Stimulated activated CD8-positive, alpha-beta memory T cell treated with anti-CD3 and anti-CD28 coated beads, Interleukin-4, amount 100 ng/mL, for 4 hours (primary cell): ENCODE results near the gene TEX14.
"Not testable (repeated sequence)": the region's sequence is repeated elsewhere in the genome, so short reads cannot be mapped to it uniquely, and the experiment has no call there.

Experiments used
- DNase-seq, 2 donors: peaks; one replicate each; pipeline ENCODE4 v3.0.0-alpha.2; 2020; ENCODE audit warnings: low read depth in 2 of 2, low spot score in 1 of 2

TEX14 gene

DNA sequence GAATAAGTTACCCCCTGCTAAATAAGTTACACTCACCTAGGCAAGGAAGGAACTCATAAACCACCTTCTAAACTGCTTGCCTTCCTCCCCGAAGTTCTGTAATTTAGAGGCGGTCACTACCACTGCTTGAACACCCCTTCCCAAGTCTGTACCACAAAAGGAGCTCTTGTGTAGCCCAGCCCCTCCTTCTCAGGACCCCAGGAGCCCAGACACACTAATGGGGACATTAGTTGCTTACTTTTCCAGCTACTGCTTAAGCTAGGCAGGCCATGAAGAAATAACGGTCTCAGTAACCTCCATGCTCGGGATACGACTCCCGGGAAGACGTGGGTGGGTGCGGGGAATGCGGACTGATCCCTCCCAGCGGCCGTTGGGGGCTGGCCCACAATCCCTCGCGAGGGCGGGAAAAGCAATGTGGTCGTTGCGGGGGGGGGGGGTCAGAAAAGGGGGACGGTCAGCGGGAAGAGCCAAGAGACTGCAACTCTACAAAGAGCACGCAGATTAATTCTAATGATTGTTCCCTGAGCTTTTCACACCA is at the start of gene TEX14:
TEX14 (minus strand) TSS at position 345 of the 538 bp plus-strand sequence. CDS start 40,044 bp downstream, outside the sequence.
- no peak for DNase-seq

DNA sequence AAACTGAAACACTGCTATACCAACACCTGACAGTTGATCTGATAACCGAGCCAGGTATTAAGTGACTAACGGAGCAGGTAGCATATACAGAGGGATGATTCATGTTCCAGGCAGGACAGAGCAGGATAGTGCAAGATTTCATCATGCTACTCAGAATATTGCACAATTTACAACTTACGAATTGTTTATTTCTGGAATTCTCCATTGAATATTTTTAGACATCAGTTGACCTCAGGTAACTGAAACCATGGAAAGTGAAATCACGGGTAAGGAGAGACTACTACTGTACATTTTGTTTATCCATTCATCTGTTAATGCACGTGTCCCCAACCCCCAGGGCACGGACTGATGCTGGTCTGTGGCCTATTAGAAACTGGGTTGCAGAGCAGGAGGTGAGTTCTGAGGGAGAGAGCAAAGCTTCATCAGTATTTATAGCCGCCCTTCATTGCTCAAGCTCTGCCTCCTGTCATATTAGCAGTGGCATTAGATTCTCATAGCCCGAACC is 49.3 kb upstream of the TEX14 start:
- no peak for DNase-seq

GRCh38 chr17:58734811-58735210 is 43.0 kb upstream of the TEX14 start:
- no peak for DNase-seq

- DNase-seq = no peak
These were observed 42.2 kb upstream of the TEX14 start for GRCh38 chr17:58734040-58734439.

- DNase-seq = no peak
These were observed 39.1 kb upstream of the TEX14 start for GRCh38 chr17:58730937-58731336.

DNA sequence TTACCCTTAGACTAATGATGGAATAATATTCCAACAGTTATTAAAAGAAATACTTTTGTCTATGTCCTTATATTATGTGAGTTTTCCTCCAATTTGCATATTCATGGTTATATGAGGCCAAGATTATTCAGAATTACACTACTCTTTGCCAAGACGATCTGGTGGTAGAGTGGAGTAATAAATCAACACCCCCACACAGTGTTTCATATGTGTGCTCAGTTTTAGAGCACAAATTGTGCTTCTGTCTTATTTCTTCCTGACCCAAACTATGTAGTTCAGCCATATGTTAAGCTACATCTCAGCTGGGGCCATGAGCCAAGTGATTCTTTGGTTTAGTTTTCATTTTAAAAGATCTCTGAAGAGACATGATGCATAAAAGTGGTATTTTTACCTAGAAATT is 37.0 kb upstream of the TEX14 start:
- DNase-seq = no peak

- no peak for DNase-seq
These were observed 30.9 kb upstream of the TEX14 start for GRCh38 chr17:58722696-58723095.

DNA sequence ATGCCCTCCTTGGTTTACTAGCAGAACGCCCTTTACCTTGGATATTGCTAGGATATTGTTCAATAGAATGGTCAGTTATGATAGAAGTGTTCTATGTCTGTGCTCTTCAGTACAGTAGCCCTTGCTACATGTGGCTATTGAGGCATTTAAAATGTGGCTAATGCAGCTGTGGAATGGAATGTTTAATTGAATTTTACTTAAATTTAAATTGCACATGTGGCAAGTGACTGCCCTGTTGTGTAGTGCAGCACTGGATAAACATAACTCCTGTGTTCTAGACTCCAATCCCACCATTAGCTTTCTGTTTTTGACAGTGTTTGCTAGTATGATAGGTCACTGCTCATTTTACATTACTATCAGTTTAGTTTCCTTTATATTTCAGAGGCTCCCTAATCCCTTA is 30.4 kb upstream of the TEX14 start:
- no peak for DNase-seq

- DNase-seq = peak in 1 of 2 donors; percentile 13
These were observed 19.2 kb upstream of the TEX14 start for GRCh38 chr17:58710948-58711552.

GRCh38 chr17:58706351-58707140 is 14.7 kb upstream of the TEX14 start:
- DNase-seq = no peak

- no peak for DNase-seq
These were observed 12.1 kb upstream of the TEX14 start for GRCh38 chr17:58703916-58704286.

DNA sequence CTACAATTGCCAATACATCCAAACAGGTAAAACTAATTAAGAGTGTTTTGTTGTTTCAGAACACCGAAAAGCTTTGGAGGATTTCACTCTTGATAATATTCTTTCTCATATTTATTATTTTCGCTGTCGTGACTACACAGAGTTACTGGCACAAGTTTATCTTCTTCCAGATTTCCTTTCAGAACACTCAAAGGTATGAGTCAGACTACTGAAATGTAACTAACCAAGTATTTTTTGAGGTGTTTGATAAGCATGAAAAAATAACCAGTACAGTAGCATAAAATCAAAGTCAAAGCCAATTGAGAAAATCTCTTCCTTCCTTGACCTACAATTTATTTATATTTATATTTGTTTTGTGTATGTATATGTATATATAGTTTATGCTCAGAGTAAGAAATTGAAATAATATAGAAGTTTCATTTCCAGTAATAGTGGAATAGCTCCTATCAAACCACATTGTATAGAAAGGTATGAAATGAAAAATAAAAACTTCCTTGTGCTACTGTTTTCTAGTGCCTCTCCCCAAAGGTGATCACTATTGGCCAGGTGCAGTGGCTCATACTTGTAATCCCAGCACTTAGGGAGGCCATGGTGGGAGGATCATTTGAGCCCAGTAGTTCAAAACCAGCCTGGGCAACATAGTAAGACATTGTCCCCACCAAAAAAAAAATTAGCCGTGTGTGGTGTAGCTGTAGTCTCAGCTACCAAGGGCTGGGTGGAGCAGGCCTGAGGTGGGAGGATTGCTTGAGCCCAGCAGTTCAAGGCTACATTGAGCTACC is 11.5 kb upstream of the TEX14 start:
- DNase-seq = no peak

GRCh38 chr17:58702708-58703107 is 10.9 kb upstream of the TEX14 start:
- DNase-seq = no peak

DNA sequence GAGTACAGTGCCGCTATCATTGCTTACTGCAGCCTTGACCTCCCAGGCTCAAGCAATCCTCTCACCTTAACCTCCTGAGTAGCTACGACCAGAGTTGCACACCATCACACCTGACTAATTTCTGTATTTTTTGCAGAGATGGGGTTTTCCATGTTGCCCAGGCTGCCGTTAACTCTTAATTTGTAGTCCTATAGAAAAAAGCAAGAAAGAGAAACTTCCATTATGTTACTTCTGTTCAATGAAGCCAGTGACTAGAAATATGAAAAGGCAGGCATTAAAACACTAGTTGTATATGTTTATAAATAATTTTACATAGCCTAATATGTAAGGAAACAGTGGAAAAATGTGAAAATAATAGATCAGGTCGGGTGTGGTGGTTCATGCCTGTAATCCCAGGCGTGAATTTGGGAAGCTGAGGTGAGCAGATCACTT is 10.2 kb upstream of the TEX14 start:
- DNase-seq = no peak

- no peak for DNase-seq
These were observed 7.9 kb upstream of the TEX14 start for GRCh38 chr17:58699771-58700170.

- DNase-seq = no peak
These were observed 3.0 kb upstream of the TEX14 start for GRCh38 chr17:58694826-58695225.

- DNase-seq = no peak
These were observed 2.5 kb upstream of the TEX14 start for GRCh38 chr17:58694302-58694701.

- DNase-seq = no peak
These were observed 1.9 kb upstream of the TEX14 start for GRCh38 chr17:58693751-58694150.

DNA sequence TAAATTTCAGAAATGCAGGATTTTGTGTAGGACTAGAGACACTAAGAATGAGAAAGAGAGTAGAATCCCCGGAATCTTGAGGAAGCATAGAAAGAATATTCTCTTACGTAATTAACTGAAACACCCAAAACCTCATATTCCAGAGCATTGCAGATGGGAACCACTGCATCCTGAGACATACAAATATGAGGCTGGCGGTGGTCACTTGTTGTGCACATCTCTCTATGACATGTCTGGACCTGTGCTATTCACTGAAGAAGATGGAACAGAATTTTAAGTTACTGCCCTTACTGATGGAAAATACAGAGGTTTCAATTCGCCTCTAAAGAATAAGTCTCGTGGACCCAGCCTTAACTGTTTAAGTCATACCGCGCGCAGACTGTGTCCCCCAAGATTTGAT is 1.4 kb upstream of the TEX14 start:
- DNase-seq = no peak

GRCh38 chr17:58692239-58693055 is 602 bp upstream of the TEX14 start, which contains the start of gene RAD51C:
RAD51C (plus strand) TSS chr17:58692602; CDS start chr17:58692644, 42 bp downstream.
- DNase-seq = peak; percentile 49 to 70

- not testable (repeated sequence) for DNase-seq
These were observed 1.8 kb downstream of the TEX14 start for GRCh38 chr17:58690033-58690432.
